Activated CD4-positive, alpha-beta T cell treated with anti-CD3 and anti-CD28 coated beads for 36 hours (primary cell): ENCODE measurements around the gene NRXN3. TPM values are rescaled to one million over a fixed set of nuclear protein-coding genes. Genes with fewer than 3 reads are reported as not detected.

ENCODE experiments used
- ATAC-seq: fragments of 200-7000 bp; cut with Tn5 transposase; one replicate; pipeline ENCODE4 v1.10.0; 2021; ENCODE audit warnings: mild to moderate bottlenecking, moderate library complexity
- CTCF ChIA-PET: fragments of 350-600 bp; sonication (Branson Sonifier 250); formaldehyde crosslinking; loops from one replicate; lab custom pipeline; 2021; ENCODE audit warnings: antibody characterized with exemption; lab: Charles Lee
- POLR2A ChIA-PET: fragments of 350-600 bp; sonication (Branson Sonifier 250); formaldehyde crosslinking; loops from one replicate; lab custom pipeline; 2021; ENCODE audit warnings: antibody characterized with exemption, inconsistent platforms; lab: Charles Lee
- DNase-seq: peaks from one replicate; pipeline ENCODE4 v3.0.0-alpha.2; 2020
- H3K27ac Mint-ChIP-seq: one replicate; pipeline ENCODE4 v1.8.0; 2021; ENCODE audit warnings: mixed read lengths
- H3K27me3 Mint-ChIP-seq: one replicate; pipeline ENCODE4 v1.8.0; 2021; ENCODE audit warnings: mixed read lengths
- H3K36me3 Mint-ChIP-seq: one replicate; pipeline ENCODE4 v1.8.0; 2021; ENCODE audit warnings: low read depth, mixed read lengths
- H3K4me1 Mint-ChIP-seq: one replicate; pipeline ENCODE4 v1.8.0; 2021; ENCODE audit warnings: mixed read lengths
- H3K4me3 Mint-ChIP-seq: one replicate; pipeline ENCODE4 v1.8.0; 2021; ENCODE audit warnings: mild to moderate bottlenecking, moderate library complexity, mixed read lengths
- H3K9me3 Mint-ChIP-seq: one replicate; pipeline ENCODE4 v1.8.0; 2021; ENCODE audit warnings: low read depth, mixed read lengths
- intact Hi-C, 2 experiments: fragments of 100-400 bp; cut with DNase I in 1 of 2; cut with micrococcal nuclease in 1 of 2; formaldehyde crosslinking; loops; one replicate each; pipeline versions ENCODE4 v1.14.2 to v1.15.1; 2022 to 2024; cut with DNase I, micrococcal nuclease
- total RNA-seq, 2 experiments: library from RNA; stranded (reverse); gene quantifications; one replicate each; pipeline ENCODE4 v1.2.3, GENCODE V29; 2021

The NRXN3 gene
- total RNA-seq, 2 experiments from 2014 or later: not detected

DNA sequence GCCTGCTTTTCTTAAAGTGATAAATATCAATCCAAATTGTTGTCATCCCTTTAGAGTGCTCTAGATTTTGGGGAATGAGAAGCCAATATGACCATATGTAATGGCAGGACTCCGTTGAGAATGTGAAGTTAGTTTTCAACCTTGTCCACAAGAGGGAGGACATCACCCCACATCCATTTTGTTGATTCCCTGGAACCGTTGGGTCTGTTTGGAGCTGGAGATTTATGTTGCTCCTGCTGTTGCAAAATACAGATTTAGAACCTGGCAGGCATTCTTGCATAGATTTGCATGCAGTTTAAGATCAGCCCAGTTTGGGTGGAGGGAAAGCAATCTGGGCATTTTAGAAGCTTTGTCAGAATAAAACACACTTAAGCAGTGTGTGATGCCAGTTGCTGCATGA is 620.1 kb downstream of the NRXN3 start:
- no peaks in the 10 kb centered on the region for H3K36me3 Mint-ChIP-seq
- ChIA-PET POLR2A (no interaction called here), CTCF (no interaction called here)
- no peaks in the 10 kb centered on the region for H3K27me3 Mint-ChIP-seq
- no peaks in the 10 kb centered on the region for H3K4me1 Mint-ChIP-seq
- no peak overlapping the region for H3K27ac Mint-ChIP-seq
- no peak overlapping the region for H3K4me3 Mint-ChIP-seq
- DNase-seq (no peak), ATAC-seq (no peak)
- H3K9me3 Mint-ChIP-seq: no peaks in the 10 kb centered on the region
- intact Hi-C loops: no loop called here

DNA sequence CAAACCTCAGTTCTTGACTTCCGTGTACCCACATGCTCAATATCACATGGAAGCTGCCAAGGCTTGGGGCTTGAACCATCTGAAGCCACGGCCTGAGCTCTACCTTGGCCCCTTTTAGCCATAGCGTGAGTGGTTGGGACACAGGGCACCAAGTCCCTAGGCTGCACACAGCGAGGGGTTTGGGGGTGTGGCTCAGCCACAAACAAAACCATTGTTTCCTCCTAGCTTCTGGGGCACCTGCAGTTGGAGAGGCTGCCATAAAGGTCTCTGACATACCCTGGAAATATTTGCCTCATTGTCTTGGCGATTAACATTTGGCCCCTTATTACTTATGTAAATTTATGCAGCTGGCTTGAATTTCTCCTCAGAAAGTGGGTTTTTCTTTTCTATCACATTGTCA is 628.6 kb downstream of the NRXN3 start:
- Mint-ChIP-seq H3K36me3 (no peaks in the 10 kb centered on the region), H3K4me1 (no peaks in the 10 kb centered on the region), H3K4me3 (no peak overlapping the region), H3K9me3 (no peaks in the 10 kb centered on the region), H3K27ac (no peak overlapping the region), H3K27me3 (no peaks in the 10 kb centered on the region)
- no peak for DNase-seq
- ChIA-PET CTCF (no interaction called here), POLR2A (no interaction called here)
- no peak for ATAC-seq
- intact Hi-C loops: no loop called here

DNA sequence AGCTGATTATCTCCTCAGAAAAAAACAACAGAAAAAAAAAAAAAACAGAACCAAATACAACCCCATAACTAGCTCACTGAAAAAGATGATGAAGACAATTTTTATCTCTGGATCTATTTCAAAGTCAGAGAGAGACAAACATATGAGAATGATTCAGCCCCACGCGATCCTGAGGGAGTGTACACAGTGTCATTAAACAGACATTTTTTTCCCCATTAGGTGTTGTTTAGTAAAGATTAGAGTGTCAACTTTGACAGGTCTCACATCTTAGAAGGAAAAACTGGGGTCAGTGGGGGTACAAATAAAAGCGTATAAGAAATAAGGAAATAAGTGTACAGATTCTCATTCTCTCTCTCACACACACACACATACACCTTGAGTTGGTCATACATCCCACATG is 635.4 kb downstream of the NRXN3 start:
- Mint-ChIP-seq H3K4me3 (no peak overlapping the region), H3K27ac (no peak overlapping the region), H3K4me1 (no peaks in the 10 kb centered on the region), H3K9me3 (peaks cover 2% of the 10 kb centered on the region), H3K36me3 (no peaks in the 10 kb centered on the region), H3K27me3 (peaks cover 2% of the 10 kb centered on the region)
- ChIA-PET CTCF (interaction anchor here (0.6 kb wide), 1 partner anchor 18 kb away, joined by 3 read pairs; no protein-coding TSS in a partner anchor), POLR2A (no interaction called here)
- DNase-seq (no peak), ATAC-seq (no peak)
- intact Hi-C loops: no loop called here

DNA sequence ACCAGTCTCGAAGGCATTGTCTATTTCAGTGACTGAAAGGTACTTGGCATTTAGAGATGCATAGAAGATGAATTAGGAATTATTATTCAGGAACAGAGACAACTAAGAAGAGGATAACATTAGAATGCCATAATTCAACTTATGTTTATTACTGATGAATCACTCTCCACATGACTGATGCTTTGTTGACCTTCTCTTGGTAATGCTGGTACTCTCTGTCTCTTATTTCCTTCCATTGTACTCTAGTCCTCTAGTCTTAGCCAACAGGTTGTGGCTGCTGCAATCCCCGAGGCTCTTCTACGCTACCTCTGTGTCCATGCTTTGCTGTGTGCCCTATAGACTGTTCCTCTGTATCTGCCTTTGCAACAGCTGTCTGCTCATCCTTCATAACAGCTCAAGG is 652.9 kb downstream of the NRXN3 start:
- H3K27me3 Mint-ChIP-seq: peaks cover 3% of the 10 kb centered on the region
- H3K4me1 Mint-ChIP-seq: no peaks in the 10 kb centered on the region
- H3K27ac Mint-ChIP-seq: no peak overlapping the region
- ChIA-PET CTCF (no interaction called here), POLR2A (no interaction called here)
- no peak overlapping the region for H3K4me3 Mint-ChIP-seq
- H3K36me3 Mint-ChIP-seq: no peaks in the 10 kb centered on the region
- intact Hi-C loops: no loop called here
- H3K9me3 Mint-ChIP-seq: no peaks in the 10 kb centered on the region
- ATAC-seq: no peak
- DNase-seq: no peak

DNA sequence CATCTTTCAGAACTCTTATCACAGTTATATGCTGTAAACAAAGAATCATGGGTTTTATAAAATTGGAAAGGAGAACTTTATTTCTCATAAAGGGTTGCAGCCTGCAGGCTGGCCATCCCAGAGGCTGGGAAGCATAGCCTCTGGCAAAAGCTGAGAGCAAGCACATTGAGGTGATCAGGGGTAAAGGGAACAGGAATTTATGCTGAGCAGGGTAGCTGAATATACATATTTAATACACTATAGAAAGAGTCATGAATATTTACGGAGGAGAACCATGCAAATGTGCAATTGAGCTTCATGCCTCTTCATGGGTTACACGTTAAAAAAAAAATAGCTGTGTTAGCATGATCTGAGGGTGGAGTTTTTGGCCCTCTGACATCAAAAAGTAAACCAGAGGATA is 653.3 kb downstream of the NRXN3 start:
- Mint-ChIP-seq H3K9me3 (no peaks in the 10 kb centered on the region), H3K36me3 (no peaks in the 10 kb centered on the region), H3K4me3 (no peak overlapping the region), H3K4me1 (no peaks in the 10 kb centered on the region), H3K27ac (no peak overlapping the region), H3K27me3 (peaks cover under 1% of the 10 kb centered on the region)
- intact Hi-C loops: no loop called here
- ChIA-PET POLR2A (no interaction called here), CTCF (interaction anchor here (0.7 kb wide), 2 partner anchors 18 to 107 kb away, joined by 3 to 4 read pairs; no protein-coding TSS in a partner anchor)
- DNase-seq: no peak
- no peak for ATAC-seq

DNA sequence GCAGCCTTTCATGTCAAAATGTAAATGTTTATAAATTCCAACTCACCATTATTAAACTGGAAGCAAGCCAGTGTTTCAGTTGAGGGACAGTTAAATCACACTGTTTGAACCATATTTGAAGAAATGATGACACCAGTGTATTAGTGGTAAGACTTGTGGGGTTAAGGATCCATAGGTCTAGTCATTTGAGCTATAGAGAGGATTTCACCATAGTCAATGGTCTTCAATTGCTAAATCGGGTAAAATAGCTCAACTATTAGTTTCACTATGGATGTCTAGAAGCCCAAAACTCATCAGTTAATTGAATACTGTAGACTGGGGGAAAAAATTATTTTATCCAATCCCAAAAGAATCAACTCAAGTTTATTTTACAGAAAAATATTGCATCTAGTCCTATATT is 659.1 kb downstream of the NRXN3 start:
- Mint-ChIP-seq H3K27me3 (peaks cover 7% of the 10 kb centered on the region), H3K36me3 (no peaks in the 10 kb centered on the region), H3K4me1 (no peaks in the 10 kb centered on the region), H3K27ac (no peak overlapping the region), H3K4me3 (no peak overlapping the region), H3K9me3 (no peaks in the 10 kb centered on the region)
- ATAC-seq (no peak), DNase-seq (no peak)
- ChIA-PET POLR2A (no interaction called here), CTCF (no interaction called here)
- intact Hi-C loops: no loop called here

DNA sequence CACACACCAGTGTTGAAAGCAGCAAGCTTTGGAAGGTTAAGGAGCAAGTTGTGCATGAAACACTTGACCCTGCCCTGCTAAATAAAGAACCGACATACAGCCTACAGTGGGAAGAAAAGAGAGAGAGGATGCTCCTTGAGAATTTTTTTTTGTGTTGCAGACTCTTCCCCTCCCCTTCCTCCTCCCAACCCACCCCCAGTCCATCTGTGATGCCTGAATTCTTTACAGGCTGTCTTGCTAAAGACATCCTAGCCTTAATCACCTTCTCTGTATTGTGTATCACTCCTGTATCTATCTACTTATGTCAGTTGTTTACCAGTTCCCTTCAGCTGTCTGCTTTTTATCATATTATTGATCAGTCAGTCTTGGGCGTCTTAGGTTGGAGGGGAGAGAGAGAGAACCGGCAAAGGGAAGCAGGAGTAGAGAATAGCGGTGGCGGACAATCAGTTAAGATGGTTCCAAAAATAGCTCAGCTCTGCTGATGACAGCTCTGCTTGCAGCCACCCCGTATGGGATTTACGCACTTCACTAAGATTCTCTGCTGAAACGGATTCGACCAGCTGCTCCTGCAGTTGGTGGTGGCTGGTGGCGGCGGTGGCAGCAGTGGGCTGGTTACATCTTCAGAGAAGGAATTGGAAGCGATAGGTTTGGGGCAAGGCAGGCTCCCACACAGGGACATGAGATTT is 664.7 kb downstream of the NRXN3 start:
- intact Hi-C loops: loop anchor here in 1 of 2 experiments (10.0 kb wide), 1 partner anchor 810 kb away; no protein-coding TSS in a partner anchor
- ChIA-PET POLR2A (no interaction called here), CTCF (no interaction called here)
- Mint-ChIP-seq H3K9me3 (no peaks in the 10 kb centered on the region), H3K36me3 (no peaks in the 10 kb centered on the region), H3K4me3 (no peak overlapping the region), H3K27me3 (peaks cover 6% of the 10 kb centered on the region), H3K4me1 (no peaks in the 10 kb centered on the region), H3K27ac (no peak overlapping the region)
- DNase-seq (no peak), ATAC-seq (no peak)

DNA sequence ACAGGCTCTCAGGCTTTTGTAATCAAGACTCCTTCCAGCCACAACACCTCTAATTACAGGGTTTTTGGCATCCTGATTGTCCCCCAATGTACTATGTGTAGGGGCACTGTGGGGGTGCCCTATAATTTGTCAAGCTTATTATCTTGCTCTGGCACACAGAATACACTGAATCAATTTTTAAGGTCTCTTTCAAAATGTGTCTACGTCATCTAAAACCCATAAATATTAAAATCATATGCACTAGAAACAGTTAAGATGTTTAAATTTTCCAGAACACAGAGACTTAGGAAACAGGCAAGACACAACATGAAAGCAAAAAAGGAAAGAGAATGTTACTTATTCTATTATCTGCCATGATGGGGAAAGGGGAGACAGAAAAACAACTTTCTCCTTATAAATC is 665.7 kb downstream of the NRXN3 start:
- Mint-ChIP-seq H3K4me1 (no peaks in the 10 kb centered on the region), H3K9me3 (no peaks in the 10 kb centered on the region), H3K27me3 (peaks cover 6% of the 10 kb centered on the region), H3K36me3 (no peaks in the 10 kb centered on the region), H3K4me3 (no peak overlapping the region), H3K27ac (no peak overlapping the region)
- no peak for ATAC-seq
- ChIA-PET POLR2A (no interaction called here), CTCF (no interaction called here)
- DNase-seq: no peak
- intact Hi-C loops: loop anchor here in 1 of 2 experiments (2.0 to 10.0 kb wide), 2 partner anchors 387 to 811 kb away; no protein-coding TSS in a partner anchor

DNA sequence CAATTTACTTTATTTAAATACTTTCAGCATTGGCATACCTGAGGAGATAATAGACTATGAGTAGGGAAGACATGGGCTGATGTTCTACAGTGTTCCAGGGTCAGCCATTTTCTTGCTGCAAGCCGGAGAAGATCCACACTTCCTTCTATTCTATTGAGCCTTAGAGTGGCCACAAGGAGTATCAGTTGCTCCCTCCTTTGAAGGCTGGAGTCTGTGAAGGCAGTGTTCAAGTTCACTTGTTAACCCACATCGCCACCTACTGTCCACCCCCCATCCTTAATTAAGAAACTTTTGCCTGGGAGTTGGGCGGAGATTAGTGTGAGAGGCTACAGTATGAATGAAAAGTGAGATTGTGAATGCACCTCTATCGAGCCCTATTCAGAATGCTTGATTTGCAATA is 666.6 kb downstream of the NRXN3 start:
- H3K4me1 Mint-ChIP-seq: no peaks in the 10 kb centered on the region
- ChIA-PET CTCF (no interaction called here), POLR2A (no interaction called here)
- intact Hi-C loops: loop anchor here in 1 of 2 experiments (2.0 to 10.0 kb wide), 2 partner anchors 388 to 812 kb away; no protein-coding TSS in a partner anchor
- H3K36me3 Mint-ChIP-seq: no peaks in the 10 kb centered on the region
- peaks cover 6% of the 10 kb centered on the region for H3K27me3 Mint-ChIP-seq
- ATAC-seq: no peak
- no peaks in the 10 kb centered on the region for H3K9me3 Mint-ChIP-seq
- no peak overlapping the region for H3K27ac Mint-ChIP-seq
- no peak overlapping the region for H3K4me3 Mint-ChIP-seq
- DNase-seq: peak; percentile 52

DNA sequence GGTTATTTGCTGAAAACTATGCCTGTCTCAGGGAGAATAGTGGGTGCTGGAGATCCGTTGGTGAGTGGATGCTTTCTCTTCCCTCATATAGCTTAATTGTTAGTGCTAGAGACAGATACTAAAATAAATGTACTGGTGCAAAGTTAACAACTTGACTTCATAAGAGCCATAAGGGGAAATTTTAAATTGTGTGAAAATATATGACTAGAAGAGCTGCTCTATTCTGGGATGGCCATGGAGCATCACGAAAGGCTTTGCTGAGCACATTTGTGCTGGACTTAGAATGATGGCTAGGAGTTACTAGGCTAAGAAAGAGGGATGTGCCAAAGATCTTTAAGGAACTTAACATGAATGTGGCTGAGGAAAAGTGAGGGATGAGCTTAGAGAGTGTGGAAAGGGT is 668.8 kb downstream of the NRXN3 start:
- Mint-ChIP-seq H3K4me1 (no peaks in the 10 kb centered on the region), H3K27ac (no peak overlapping the region), H3K36me3 (no peaks in the 10 kb centered on the region), H3K27me3 (peaks cover 2% of the 10 kb centered on the region), H3K4me3 (no peak overlapping the region), H3K9me3 (no peaks in the 10 kb centered on the region)
- ChIA-PET POLR2A (no interaction called here), CTCF (interaction anchor here (1.6 kb wide), 1 partner anchor 10 kb away, joined by 5 read pairs; no protein-coding TSS in a partner anchor)
- DNase-seq (no peak), ATAC-seq (no peak)
- intact Hi-C loops: loop anchor here in 1 of 2 experiments (10.0 kb wide), 1 partner anchor 814 kb away; no protein-coding TSS in a partner anchor

DNA sequence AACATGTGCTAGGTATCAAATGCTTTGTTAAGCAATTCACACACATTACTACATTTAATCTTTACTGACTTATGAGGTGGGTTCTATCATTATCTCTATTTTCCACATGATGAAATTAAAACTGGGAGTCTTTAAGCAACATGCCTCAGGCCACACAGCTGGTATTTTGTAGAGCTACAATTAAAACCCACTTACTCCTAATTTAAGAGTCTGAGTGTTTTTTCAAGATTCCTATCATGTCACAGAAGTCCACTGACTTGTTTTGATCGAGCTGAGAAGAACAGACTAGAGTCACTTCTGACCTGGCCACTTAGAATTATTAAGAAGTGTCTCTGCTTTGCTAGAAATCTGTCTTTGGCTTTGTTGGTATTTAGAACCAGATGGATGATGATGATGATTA is 670.7 kb downstream of the NRXN3 start:
- POLR2A ChIA-PET: no interaction called here
- H3K27ac Mint-ChIP-seq: no peak overlapping the region
- CTCF ChIA-PET: interaction anchor here (0.6 kb wide), 1 partner anchor 135 kb away, joined by 4 read pairs; no protein-coding TSS in a partner anchor
- intact Hi-C loops: no loop called here
- no peaks in the 10 kb centered on the region for H3K9me3 Mint-ChIP-seq
- ATAC-seq: no peak
- H3K27me3 Mint-ChIP-seq: peaks cover 4% of the 10 kb centered on the region
- no peaks in the 10 kb centered on the region for H3K36me3 Mint-ChIP-seq
- DNase-seq: no peak
- H3K4me1 Mint-ChIP-seq: no peaks in the 10 kb centered on the region
- no peak overlapping the region for H3K4me3 Mint-ChIP-seq

DNA sequence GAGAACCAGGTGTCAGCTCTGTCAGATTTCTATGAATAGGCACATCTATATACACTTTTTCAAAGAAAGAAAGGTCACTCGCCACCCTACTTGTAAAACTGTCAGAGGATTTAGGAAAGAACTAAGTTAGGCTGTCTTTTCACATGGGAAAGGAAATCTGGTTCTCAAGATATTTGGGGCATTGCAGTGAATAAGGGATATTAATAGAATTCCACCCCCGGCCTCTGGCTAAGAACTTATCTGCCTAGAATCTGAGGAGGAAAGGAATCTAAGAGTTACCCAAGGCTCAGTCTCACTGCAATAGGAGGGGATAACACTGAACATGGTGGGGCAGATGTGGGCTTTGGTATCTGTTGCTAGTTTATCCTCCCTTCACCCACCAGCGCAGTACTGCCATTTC is 677.6 kb downstream of the NRXN3 start:
- CTCF ChIA-PET: interaction anchor here (1.0 kb wide), 1 partner anchor 16 kb away, joined by 3 read pairs; no protein-coding TSS in a partner anchor
- intact Hi-C loops: no loop called here
- Mint-ChIP-seq H3K9me3 (no peaks in the 10 kb centered on the region), H3K4me1 (no peaks in the 10 kb centered on the region), H3K4me3 (no peak overlapping the region), H3K27me3 (peaks cover 15% of the 10 kb centered on the region), H3K36me3 (no peaks in the 10 kb centered on the region), H3K27ac (no peak overlapping the region)
- no peak for ATAC-seq
- POLR2A ChIA-PET: no interaction called here
- no peak for DNase-seq
